Measurements from ENCODE around the gene SCGB1D1.
A peak's percentile ranks its signal among the peaks of the same experiment; 100 is the strongest.

Gene SCGB1D1

DNA sequence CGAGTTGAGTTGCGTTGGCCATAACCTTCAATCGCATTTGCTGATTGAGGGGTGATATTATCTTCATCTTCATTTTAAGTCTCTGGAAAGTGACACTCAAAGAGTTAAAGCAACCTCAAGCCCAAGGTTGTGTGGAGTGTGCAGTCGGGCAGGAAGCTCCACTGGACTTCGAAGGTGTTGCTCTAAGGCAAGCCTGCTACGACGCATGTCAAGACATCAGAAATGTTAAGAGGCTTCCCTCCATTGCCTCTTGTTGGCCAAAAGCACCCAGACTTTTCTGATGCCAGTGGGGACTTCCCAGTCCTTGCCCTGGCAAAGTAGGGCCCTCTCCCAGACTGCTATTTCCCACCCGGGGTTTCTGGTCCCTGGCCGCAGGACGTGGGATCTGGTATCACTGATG lies 23.6 kb upstream of the SCGB1D1 start:
- TF ChIP-seq, protein P1, sequence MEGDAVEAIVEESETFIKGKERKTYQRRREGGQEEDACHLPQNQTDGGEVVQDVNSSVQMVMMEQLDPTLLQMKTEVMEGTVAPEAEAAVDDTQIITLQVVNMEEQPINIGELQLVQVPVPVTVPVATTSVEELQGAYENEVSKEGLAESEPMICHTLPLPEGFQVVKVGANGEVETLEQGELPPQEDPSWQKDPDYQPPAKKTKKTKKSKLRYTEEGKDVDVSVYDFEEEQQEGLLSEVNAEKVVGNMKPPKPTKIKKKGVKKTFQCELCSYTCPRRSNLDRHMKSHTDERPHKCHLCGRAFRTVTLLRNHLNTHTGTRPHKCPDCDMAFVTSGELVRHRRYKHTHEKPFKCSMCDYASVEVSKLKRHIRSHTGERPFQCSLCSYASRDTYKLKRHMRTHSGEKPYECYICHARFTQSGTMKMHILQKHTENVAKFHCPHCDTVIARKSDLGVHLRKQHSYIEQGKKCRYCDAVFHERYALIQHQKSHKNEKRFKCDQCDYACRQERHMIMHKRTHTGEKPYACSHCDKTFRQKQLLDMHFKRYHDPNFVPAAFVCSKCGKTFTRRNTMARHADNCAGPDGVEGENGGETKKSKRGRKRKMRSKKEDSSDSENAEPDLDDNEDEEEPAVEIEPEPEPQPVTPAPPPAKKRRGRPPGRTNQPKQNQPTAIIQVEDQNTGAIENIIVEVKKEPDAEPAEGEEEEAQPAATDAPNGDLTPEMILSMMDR (IDR thresholded peaks at IDR 0.05; ENCODE audit: low read depth, low read length, missing control alignments) = no peak
- no peak overlapping the region for H3K4me3 ChIP-seq (replicated peaks; ENCODE audit: low read depth, low read length)
- no peak for DNase-seq (ENCODE audit: extremely low read depth, low read depth)

DNA sequence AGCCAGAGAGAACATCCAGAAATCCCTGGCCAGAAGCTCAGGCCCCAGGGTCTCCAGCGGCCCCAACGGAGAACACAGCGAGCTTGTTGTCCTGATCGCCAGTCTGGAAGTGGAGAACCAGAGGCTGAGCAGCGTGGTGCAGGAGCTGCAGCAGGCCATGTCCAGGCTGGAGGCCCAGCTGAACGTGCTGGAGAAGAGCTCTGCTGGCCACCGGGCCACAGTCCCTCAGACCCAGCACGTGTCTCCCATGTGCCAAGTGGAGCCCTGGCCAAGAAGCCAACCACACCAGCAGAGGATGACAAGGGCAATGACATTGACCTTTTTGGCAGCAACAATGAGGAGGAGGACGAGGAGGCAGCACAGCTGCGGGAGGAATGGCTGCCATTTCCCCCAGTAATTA lies 20.6 kb upstream of the SCGB1D1 start:
- H3K4me3 ChIP-seq (replicated peaks; ENCODE audit: low read depth, low read length) = no peak overlapping the region
- TF ChIP-seq, protein P1 (IDR thresholded peaks at IDR 0.05; ENCODE audit: low read depth, low read length, missing control alignments) = no peak
- DNase-seq (ENCODE audit: extremely low read depth, low read depth) = no peak

DNA sequence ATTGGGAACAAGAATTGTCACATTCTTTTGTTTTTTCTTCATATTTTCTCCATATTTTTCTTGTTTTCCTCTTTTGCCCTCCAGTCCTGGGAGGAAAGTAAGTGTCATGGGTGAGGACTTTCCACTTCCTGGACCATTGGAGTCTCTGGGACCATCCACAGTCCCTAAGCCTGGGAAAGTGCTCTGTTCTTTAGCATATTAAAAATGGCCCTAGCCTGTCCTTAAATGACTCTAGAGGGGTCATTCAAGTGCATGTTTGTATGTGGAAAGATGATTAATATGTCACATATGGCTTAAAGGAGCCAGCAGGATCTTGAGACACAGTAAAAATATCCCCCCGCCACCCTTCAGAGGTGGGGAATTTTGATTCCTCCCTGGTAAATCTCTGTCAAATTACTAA lies 20.1 kb upstream of the SCGB1D1 start:
- TF ChIP-seq, protein P1 (IDR thresholded peaks at IDR 0.05; ENCODE audit: low read depth, low read length, missing control alignments) = no peak
- no peak for DNase-seq (ENCODE audit: extremely low read depth, low read depth)
- no peak overlapping the region for H3K4me3 ChIP-seq (replicated peaks; ENCODE audit: low read depth, low read length)

DNA sequence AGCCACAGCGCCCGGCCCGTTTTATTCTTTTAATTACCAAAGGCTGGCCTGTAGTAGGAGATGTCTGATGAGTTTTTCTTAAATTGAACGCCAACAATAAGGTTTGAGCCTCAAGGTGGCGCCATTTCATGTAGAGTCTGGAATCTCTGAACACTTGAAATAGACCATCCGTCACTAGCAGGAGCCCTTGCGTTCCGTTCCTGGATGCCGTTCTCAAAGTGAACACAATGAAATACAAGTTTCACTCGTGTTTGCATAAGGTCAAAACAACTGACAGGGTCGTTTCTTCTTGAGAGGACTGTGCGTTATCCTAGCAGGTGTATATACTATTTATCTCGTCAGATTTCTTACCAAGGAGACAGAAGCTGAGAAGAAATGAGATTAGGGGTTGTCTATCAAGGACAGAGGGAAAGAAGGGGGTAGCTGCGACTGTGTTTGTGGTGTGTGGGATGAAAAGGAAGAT lies 18.7 kb upstream of the SCGB1D1 start:
- TF ChIP-seq, protein P1 (IDR thresholded peaks at IDR 0.05; ENCODE audit: low read depth, low read length, missing control alignments) = peak; percentile 56
- no peak overlapping the region for H3K4me3 ChIP-seq (replicated peaks; ENCODE audit: low read depth, low read length)
- DNase-seq (ENCODE audit: extremely low read depth, low read depth) = peak; percentile 64

DNA sequence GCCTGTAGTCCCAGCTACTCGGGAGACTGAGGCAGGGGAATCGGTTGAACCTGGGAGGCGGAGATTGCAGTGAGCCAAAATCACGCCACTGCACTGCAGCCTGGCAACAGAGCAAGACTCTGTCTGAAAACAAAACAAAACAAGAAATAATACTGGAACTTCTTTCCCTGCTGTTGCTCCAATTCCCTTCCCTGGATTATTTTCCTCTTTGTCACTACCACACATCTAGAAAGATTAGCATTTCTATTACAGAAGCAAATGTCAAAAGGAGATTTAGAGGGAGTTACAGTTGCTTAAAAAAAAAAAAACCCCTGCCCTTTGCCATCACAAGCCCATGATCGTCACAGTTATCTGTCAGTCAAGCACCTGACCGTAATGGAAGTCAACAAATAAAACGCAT lies 17.7 kb upstream of the SCGB1D1 start:
- TF ChIP-seq, protein P1 (IDR thresholded peaks at IDR 0.05; ENCODE audit: low read depth, low read length, missing control alignments) = no peak
- H3K4me3 ChIP-seq (replicated peaks; ENCODE audit: low read depth, low read length) = no peak overlapping the region
- no peak for DNase-seq (ENCODE audit: extremely low read depth, low read depth)

DNA sequence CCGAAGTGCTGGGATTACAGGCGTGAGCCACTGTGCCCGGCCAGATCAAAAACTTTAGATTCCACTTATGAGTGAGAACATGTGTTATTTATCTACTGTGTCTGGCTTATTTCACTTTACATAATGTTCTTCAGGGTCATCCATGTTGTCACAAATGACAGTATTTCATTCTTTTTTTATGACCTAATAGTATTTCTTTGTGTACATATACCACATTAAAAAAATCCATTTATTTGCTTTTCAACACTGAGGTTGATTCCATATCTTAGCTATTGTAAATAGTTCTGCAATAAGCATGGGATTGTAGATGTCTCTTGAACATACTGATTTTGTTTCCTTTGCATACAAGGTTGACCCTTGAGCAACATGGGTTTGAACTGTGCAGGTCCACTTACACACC lies 13.2 kb upstream of the SCGB1D1 start:
- H3K4me3 ChIP-seq (replicated peaks; ENCODE audit: low read depth, low read length) = no peak overlapping the region
- TF ChIP-seq, protein P1 (IDR thresholded peaks at IDR 0.05; ENCODE audit: low read depth, low read length, missing control alignments) = no peak
- no peak for DNase-seq (ENCODE audit: extremely low read depth, low read depth)

DNA sequence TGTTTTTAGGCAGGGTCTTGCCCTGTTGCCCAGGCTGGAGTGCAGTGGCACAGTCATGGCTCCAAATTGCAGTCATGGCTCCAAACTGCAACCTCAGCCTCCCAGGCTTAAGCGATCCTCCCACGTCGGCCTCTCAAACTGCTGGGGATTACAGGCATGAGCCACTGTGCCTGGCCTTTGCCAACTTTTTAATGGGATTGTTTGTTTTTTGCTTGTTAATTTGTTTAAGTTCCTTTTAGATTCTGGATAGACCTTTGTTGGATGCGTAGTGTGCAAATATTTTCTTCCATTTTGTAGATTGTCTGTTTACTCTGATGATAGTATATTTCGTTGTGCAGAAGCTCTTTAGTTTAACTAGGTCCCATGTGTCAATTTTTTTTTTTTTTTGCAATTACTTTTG lies 10.0 kb upstream of the SCGB1D1 start:
- TF ChIP-seq, protein P1 (IDR thresholded peaks at IDR 0.05; ENCODE audit: low read depth, low read length, missing control alignments) = no peak
- H3K4me3 ChIP-seq (replicated peaks; ENCODE audit: low read depth, low read length) = no peak overlapping the region
- DNase-seq (ENCODE audit: extremely low read depth, low read depth) = no peak
